ENCODE data around the gene NOTO.

Gene NOTO

DNA sequence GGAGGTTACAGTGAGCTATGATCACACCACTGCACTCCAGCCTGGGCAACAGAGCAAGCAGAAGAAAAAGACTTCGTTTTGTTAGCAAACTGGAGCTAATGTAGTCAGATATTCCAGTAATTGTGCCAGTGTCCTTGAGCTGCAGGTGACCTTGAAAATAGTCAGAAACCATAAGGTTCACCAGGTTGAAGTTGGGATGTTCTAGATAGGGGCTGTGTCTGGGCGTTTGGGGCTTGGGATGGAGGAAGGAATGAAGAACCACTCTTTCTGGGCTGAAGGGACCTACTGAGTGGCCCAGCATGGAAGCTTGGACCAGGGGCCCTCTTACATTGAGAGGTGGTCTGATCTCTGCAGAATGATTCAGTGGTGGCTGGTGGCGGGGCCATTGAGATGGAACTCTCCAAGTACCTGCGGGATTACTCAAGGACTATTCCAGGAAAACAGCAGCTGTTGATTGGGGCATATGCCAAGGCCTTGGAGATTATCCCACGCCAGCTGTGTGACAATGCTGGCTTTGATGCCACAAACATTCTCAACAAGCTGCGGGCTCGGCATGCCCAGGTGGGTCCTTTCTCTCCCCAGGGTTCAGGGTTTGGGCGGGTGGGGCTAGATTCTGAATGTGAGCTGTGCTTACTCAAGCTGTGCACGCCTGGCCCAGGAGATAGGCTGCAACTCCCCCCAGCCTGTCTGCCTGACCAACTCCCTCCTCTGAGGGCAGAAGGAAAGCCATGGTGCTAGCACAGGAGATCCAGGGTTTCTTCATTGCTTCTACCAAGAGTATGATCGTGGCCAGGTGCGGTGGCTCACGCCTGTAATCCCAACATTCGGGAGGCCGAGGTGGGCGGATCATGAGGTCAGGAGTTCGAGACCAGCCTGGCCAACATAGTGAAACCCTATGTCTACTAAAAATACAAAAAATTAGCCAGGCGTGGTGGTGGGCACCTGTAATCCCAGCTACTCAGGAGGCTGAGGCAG, 48.8 kb downstream of the NOTO start:
- no peak overlapping the region for H3K4me3 ChIP-seq (ENCODE audit: low read depth, low read length)
- TF ChIP-seq, protein P1, sequence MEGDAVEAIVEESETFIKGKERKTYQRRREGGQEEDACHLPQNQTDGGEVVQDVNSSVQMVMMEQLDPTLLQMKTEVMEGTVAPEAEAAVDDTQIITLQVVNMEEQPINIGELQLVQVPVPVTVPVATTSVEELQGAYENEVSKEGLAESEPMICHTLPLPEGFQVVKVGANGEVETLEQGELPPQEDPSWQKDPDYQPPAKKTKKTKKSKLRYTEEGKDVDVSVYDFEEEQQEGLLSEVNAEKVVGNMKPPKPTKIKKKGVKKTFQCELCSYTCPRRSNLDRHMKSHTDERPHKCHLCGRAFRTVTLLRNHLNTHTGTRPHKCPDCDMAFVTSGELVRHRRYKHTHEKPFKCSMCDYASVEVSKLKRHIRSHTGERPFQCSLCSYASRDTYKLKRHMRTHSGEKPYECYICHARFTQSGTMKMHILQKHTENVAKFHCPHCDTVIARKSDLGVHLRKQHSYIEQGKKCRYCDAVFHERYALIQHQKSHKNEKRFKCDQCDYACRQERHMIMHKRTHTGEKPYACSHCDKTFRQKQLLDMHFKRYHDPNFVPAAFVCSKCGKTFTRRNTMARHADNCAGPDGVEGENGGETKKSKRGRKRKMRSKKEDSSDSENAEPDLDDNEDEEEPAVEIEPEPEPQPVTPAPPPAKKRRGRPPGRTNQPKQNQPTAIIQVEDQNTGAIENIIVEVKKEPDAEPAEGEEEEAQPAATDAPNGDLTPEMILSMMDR (IDR thresholded peaks at IDR 0.05; ENCODE audit: low read depth, low read length), result no peak

DNA sequence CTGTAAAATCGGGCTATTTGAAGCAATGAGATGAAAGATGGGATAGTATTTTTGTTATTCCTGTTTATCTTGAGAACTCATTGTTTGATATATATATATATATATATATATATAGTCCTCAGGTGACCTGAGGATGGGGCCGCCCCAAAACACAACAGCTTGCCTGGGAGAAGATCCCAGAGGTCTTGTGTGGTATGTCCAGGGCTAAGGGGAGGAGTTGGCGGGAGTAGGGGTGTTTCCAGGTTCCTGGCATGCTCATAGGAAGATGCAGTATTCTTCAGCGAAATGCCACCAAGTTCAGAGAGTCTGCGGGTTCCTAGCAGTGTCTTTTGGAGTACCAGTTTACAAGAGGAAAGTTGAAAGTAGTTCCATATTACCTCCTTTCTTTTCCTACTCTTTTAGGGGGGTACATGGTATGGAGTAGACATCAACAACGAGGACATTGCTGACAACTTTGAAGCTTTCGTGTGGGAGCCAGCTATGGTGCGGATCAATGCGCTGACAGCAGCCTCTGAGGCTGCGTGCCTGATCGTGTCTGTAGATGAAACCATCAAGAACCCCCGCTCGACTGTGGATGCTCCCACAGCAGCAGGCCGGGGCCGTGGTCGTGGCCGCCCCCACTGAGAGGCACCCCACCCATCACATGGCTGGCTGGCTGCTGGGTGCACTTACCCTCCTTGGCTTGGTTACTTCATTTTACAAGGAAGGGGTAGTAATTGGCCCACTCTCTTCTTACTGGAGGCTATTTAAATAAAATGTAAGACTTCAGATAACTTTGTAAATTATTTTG, 50.1 kb downstream of the NOTO start:
- no peak overlapping the region for H3K4me3 ChIP-seq (ENCODE audit: low read depth, low read length)
- TF ChIP-seq, protein P1 (IDR thresholded peaks at IDR 0.05; ENCODE audit: low read depth, low read length), result no peak

DNA sequence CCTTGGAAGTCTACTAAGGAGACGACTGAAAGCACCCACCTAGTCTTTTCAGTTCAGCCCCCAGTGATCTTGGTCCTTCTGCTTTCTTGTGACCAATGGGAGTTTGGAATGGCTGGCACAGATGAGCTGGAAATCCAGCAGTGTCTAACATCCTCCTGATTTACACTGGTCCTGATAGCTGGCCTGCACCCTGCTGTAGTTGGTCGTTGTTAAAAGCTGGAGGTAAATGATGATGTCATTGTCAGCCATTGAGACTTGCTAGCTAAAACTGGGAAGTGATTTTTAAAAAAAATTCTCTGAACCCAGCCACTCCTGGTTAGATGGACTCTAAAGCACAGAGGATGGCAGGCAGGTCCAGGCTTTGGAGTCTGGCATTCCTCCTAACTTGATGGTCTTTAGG, 51.0 kb downstream of the NOTO start:
- TF ChIP-seq, protein P1 (IDR thresholded peaks at IDR 0.05; ENCODE audit: low read depth, low read length), result no peak
- H3K4me3 ChIP-seq (ENCODE audit: low read depth, low read length), result no peak overlapping the region

DNA sequence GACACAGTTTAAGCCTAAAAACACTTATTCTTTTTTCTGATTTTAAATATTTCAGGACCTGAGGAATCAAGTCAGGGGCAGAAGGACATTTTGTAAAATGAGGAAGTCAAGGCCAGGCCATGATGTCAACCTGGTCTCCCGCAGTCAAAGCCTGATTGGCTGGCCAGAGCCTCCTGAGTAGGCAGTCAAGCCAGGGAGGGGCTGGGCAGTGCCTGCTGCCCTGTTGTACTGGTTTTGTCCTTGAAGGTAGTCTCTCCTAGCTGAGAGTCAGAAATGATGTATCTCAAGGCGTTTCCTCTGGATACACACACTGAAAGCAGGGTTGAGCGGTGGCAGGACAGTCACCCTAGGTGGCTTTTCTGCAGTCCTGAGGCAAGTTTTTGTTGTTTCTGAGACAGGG, 51.5 kb downstream of the NOTO start:
- TF ChIP-seq, protein P1 (IDR thresholded peaks at IDR 0.05; ENCODE audit: low read depth, low read length), result no peak
- no peak overlapping the region for H3K4me3 ChIP-seq (ENCODE audit: low read depth, low read length)

DNA sequence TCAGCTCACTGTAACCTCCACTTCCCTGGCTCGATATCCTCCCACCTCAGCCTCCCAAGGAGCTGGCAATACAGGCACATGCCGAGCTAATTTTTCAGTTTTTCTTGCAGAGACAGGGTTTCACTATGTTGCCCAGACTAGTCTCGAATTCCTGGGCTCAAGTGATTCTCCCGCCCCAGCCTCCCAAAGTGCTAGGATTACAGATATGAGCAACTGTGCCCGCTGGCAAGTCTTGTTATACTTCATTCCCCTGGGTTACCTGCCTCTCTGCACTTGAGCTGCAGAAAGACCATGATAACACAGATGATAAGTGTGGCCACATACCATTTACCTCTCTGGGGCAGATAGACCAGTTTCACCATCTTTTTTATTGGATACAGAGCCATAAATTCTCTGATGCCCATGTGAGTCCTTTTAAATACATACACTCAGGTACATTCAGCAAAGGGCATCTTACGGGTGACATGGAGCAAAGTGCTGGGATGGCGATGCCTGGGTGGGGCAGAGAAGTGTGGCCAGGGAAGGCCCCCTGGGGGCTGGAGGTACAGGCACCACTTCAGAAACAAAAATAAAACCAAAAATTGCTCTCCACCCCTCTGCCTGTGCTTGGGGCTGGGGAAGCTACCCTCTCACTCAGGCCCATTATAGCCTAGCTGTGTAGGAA, 52.1 kb downstream of the NOTO start:
- no peak overlapping the region for H3K4me3 ChIP-seq (ENCODE audit: low read depth, low read length)
- TF ChIP-seq, protein P1 (IDR thresholded peaks at IDR 0.05; ENCODE audit: low read depth, low read length), result no peak

DNA sequence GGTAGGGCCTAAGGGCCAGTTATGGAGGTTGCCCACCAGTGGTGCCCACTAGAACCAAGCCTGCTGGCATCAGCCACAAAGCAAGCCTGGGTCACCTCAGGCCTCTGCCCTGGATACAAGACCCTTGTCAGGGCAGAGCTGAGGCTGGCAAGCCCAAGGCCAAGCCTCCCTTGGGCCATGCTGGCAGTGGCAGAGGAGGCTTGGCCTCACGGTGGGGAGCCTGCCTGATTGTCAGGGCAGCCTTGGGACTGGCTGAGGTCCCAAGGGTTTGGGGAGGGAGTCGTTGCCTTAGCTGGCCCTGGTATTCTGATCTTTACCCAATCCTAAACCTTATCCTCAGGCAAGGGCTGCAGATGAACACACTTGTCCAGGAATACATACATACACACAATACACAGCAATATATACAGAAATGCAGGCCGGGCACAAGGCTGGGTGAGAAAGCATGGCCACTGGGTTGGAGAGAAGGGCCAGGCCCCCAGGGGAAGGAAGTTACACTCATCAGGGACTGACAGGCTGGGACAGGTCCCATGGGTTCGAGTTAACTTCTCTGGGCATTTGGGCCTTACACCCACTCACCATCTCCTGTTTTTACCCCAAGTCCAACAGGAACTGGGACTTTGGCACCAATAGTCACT, 52.8 kb downstream of the NOTO start:
- no peak overlapping the region for H3K4me3 ChIP-seq (ENCODE audit: low read depth, low read length)
- TF ChIP-seq, protein P1 (IDR thresholded peaks at IDR 0.05; ENCODE audit: low read depth, low read length), result no peak

Data from WI38 (cell line).